COLO829 (cell line): ENCODE results near the gene B4GALNT3.

Experiments used
- DNase-seq: peaks from one replicate; pipeline ENCODE4 v3.0.0; 2012; ENCODE audit warnings: low spot score

Gene B4GALNT3

DNA sequence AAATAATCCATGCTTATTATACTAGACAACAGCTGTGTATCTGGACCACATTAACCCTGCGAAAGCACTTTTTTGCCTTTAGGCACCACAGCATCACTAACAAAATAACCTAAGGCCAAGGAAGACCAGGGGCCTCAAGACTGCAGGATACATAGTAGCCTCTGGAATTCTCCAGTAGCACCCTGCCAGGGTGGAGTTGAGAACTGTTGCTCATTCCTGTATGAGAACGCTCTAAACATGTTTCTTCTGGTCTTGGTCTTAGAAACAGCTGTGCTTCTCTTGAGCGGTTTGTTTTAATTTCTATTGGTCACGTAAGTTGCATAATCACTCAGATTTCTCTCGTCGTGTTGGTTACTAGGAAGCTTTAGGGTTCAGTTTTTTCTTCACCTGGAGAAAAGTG is 7.9 kb downstream of the B4GALNT3 start:
- no peak for DNase-seq

DNA sequence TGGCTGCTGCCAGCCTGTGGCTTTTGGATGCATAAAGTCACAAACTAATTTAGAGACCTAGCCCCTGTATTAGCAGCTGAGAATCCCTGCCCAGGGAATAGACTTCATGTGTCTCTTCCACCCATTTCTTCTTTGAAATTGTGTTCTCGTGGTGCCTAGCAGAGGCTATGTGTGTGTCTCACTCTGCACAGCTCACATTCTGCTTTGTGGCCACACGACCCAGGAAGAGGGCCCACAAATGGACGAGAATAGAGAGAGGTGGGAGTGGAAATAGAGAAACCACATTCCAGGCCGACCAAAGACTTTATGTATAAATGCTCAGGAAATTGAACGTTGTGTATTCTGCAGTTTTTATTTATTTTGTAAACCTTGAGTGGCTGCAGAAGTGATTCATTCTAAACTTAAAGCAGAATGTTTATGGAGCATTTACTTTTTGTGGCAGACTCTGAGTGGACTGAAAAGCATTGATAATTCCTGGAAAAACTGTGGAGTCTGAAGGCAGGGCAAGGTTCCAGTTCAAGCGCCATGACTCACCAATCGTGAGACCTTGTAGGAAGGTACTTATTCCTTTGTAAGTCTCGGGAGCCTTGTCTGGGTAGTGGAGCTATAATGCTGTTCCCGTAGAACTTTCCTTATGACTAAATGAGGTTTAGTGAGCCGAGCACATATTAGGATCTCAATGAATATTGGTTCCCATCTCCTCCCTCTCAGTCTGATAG is 9.1 kb downstream of the B4GALNT3 start:
- no peak for DNase-seq

DNA sequence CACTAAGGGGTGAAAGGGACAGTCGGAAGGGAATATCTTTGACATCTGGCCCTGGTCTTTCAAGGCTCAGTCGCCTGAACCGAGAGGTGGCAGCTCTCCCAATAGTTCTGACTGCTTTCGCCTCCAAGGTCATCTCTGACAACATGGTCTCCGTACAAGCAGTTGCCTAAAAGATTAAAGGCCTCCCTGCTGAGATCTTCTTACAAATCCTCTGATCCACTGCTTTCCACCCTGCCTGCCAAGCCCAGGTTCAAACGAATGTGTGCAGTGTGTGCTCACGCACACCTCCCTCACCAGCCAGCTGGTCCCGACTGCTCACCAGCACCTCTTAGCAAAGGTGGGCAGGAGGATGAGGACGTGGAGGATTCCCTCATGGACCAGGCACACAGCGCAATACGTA is 10.4 kb downstream of the B4GALNT3 start:
- no peak for DNase-seq

DNA sequence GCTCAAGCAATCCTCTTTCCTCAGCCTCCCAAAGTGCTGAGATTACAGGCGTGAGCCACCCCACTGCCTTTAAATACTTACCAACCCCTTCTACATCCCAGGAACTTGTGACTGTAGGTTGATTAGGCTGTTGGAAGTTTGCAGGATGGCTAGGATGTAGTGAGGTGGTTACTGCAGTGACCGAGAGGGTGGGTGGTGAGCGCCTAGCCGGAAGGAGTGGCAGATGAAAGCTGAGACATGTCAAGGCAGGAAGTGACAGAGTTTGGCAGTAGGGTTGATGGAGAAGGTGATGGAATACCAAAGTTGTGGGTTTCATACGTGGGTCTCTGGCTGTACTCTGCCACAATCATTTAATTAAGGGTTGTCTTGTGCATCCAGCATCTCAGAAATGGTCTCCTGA is 13.5 kb downstream of the B4GALNT3 start:
- no peak for DNase-seq

DNA sequence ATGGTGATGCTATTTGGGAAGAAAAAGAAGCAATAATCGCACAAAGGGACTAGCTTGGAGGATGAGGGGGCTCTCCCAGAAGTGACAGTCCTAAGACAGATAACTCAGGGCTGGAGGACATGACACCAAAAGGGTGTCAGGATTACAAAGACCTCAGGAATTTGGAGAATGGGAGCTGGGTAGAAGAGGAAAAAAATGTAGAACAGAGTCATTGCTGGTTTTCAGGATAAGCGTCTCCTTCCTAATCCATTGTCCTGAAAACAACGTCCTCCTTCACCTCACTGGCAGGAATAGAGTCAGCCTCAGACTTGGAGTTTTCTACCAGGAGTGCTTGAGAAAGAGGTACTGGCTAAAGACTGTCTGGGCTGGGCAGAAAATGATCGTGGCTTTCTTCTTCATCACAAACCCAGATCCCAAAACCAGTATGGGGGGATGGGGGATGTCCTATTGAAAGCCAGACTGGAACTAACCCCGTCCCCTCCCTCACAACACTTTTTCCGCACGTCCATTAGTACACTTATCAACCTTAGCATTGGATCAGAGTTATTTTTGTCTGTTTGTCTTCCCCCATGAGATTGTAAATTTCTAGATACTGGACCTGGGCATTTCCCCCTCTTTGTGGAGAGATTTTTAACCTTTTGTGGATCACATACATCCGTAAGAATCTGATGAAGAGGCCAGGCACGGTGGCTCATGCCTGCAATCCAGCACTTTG is 14.3 kb downstream of the B4GALNT3 start:
- DNase-seq: no peak

DNA sequence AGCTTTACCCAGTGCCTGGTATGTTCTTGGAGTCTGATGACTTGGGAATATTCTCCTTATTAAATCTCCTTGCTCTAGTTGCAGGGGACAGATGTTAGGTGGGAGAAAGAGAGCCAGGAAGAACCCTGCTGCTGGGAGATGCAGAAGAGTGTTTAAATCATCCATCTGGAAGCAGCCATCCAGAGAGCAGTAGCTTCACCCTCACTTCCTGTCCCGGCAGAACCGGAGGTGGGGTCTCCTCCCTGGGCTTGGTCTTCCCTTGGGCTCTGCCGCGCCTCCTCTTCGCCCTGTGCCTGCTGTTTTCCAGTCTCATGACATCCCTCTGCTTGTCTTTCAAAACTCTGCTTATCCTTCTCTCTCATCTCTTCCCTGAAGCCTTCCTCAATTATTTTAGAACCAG is 15.5 kb downstream of the B4GALNT3 start:
- DNase-seq: no peak

DNA sequence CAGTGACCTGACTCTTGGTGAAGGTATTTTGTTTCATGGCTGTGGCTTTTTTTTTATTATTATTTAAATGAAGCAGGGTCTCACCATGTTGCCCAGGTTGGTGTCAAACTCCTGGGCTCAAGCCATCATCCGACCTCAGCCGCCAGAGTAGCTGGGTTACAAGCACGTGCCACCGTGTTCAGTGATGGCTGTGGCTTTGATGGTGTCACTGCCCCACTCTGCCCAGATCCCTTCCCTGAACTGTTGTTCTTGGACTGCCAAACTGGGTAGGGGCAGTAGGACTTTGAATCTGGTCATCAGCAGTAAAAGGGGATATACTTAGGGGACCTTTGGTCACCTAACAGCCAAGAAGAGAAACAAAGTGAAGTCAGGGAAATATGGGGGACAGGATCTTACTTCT is 19.4 kb downstream of the B4GALNT3 start:
- no peak for DNase-seq

DNA sequence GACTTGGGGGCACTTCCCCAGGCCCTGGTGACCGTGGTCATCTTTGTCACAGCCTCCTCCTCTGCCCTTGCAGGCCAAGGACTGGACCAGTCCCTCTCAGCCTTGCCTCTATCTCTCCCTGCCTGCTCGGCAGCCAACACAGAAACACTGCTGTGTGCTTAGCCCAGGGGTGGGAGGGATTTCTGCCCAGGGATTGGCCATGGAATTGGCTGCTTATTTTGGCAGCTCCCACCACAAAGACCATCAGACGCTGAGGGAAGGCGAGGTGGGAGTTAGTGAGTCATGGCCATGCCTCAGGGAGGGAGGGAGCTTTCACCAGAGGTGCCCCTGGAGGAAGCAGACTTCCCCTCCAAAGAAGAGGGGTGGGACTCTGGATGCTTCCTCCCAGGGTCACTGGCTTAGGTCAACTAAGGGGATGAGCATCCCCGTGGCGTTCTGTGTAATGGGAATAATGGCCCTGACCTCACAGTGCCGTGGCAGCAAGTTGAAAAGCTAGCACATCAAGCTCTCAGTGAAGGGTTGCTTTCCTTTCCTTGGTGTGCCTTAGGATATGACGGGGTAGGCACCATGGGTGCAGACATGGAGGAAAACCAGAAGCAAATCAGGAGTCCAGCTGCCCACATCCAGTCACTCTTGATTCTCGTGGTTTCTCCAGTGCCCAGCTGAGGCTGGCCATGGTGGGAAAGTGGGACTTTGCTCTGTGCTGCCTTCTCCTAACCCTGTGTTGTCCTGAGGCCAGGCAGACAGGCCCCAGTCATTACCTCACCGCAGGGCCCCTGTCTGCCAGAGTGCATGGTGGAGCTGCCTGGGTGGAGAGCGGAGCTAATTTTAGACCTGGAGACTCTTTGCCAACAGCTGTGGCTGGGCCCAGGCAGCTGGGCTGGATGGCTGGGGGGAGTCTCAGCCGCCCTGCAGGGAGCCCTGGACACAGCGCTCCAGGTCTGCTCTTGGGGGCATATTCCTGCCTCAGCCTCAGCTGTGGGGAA is 21.4 kb downstream of the B4GALNT3 start:
- DNase-seq: no peak

DNA sequence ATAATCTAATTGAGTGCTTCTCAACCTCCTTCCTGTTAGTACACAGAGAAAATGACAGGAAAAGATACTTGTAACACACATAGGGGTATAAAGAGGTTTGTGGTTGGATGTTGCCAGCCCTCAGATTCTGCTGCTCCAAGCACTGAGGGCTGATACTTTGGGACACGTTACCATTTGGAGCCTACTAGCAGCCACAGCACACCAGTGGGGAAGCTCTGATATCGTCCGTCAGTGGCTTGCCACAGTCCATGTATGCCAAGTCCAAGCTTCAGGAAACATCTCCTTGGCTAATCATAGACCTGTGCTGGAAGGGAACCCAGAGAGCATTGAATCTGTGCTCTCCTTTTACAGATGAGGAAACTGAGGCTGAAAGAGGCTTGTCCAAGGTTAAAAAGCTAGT is 22.3 kb downstream of the B4GALNT3 start:
- no peak for DNase-seq

DNA sequence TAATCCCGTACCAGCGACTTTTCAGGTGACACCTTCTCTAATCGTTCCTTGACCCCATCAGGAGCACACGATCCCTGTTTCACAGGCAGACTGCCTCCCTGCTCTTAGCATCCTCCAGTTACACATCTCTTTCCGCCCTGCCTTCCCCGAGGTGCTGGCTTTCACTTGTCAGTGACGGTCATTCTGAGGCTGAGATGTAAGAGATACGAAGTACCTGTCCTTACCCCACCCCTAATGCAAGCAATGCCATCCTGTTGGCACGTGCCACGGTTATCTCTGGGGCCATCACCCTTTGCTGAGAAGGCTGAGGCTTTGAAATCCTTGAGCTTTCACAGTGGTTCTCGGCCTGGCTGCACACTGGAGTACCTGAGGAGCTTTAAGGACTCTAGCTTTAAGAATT is 24.4 kb downstream of the B4GALNT3 start:
- no peak for DNase-seq

DNA sequence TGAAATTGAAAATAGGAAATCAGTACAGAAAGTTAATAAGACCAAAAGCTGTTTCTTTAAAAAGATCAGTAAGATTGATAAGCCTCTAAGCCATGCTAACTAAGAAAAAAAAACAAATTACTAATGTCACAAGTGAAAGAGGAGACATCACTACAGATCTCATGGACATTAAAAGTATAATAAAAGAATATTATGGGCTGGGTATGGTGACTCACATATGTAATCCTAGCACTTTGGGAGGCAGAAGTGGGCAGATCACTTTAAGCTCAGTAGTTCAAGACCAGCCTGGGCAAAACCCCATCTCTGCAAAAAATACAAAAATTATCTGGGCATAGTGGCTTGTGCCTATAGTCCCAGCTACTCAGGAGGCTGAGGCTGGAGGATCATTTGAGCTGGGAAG is 30.5 kb downstream of the B4GALNT3 start:
- no peak for DNase-seq

DNA sequence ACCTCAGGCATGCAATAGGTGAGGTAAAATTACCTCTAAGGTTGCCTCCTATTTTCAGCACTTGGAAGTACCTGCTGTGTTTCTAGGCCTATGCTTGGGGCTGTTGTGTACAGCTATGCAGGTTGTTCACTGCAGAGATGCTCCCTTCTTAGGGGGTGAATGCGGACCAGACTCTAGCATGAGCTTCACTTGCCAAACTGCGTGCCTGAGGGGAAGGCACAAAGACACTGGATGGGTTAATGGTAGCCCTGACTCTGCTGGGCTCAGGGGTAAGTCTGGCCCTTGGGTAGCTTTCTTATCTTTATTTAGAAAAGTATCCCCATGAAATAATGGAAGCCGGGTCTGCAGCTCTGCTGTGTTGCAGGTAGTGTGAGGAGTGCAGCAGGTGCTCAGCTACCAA is 35.7 kb downstream of the B4GALNT3 start:
- no peak for DNase-seq

DNA sequence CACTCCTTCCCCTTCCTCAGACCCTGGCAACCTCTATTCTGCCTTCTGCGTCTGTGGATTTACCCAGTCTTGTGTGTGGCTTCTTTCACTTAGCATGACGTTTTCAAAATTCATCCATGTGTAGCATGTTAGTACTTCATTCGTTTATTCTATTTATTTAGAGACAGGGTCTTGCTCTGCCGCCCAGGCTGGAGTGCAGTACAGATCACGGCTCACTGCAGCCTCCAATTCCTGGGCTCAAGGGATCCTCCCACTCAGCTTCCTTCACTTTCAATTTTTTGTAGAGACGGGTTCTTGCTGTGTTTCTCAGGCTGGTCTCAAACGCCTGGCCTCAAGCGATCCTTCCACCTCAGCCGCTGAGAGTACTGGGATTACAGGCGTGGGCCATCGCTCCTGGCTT is 37.0 kb downstream of the B4GALNT3 start:
- no peak for DNase-seq

DNA sequence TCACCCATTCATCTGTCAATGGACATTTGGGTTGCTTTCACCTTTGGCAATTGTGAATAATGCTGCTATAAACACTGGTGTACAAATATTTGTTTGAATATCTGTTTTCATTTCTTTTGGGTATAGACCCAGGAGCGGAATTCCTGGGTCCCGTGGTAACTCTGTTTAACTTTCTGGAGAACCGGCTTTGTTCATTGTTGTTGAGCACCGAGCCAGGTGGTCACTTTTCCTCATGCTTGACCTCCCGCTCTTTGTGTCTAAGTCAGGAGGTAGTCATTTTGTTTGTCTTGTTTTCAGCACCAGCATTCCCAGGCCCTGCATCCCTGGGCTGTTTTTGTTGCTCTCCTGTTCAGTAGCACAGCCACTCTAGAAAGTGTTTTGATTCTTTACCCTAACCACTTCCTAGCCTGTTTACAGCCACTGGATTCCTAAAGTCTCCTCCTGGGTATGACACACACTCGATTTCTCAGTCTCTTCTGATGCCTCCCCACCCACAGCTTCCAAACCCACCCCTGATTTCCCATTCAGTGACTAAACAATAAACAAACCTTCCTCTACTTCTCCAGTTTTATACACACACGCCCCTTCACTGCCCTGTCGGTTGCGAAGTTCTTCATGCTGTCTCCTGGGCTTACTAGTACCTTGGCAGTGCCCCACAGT is 37.9 kb downstream of the B4GALNT3 start:
- DNase-seq: no peak

DNA sequence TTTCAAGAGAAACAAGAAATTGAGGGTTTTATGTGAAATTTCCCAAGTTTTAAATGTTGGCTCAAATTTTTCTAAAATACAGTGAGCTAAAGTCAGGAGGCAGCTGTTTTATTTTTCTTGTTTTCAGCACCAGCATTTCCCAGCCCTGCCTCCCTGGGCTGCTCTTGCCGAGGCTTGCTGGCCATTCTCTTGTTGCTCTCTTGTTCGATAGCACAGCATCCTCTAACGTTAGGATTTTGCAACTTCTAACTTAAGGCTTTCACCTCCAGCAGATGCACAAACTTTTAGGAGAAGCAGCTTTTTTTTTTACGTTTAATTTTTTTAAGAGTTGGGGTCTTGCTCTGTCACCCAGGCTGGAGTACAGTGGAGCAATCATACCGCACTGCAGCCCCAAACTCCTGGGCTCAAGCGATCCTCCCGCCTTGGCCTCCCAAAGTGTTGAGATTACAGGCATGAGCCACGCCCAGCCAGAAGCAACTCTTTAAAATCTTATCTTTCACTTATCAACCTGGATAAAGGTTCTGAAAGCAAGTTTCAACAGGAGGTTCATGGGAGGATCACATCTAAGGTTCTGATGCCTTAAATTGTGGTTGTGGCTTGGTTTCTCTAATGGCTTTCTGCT is 40.2 kb downstream of the B4GALNT3 start:
- DNase-seq: no peak

DNA sequence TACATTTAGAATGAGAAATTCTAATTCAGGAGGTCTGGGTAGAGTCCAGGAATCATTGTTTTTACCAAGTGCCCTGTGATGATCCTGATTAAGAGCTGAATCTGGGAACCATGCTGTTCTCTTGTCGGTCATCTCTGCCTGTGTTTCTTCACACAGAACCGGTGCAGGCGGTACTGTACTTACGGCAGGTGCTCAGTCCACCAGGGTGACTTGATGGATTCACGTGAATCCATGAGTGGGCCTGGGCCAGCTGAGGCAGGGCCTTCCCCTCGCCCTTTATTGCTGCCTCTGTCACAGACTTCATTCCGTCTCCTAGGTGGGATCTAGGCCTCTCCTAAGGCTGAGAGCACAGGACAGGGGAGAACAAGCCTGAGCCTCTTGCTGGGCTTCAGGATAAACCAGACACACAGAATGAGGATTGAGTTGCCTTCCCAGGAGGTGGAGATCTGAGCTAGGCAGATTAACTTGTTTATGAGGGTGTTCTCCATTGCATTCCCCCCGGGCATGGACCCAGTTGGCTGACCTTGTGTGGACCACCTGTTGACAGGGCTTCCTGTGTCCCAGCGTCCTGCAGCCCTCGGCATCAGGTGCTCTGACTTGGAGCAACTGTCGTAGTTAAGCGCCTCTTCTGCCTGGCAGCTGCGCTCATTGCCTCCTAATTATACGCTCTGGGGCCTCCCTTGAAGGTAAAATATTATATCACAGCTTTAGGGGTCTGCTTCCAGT is 42.1 kb downstream of the B4GALNT3 start:
- DNase-seq: no peak

DNA sequence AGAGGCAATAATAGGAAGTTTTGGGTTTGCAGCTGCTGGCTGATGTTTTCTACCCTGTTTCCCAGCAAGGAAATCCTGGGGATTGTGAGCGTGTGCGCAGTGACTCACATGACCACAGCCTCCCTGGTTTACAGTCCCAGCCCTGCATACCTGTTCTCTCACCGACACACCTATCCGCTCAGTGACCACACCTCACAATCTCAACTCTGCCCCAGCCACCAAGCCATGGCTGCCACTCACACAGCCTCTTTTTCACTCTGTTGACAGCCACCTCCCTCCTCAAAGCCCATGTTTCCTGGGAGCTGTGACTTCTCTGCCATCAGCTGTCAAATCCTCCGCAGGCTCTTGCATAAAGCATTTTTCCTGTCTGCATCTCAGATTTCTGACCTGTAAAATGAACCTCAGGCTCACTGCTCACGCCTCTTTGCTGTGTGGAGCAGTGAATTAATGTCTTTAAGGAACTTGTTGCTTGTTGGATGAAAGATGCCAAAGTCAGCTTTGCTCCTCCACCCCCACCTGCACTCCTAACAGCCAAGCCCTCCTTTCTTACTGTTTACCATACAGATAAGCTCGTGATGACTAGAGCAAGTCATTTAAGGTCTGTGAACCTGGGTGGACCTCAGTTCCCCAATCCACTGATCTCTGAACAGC is 43.5 kb downstream of the B4GALNT3 start:
- no peak for DNase-seq

DNA sequence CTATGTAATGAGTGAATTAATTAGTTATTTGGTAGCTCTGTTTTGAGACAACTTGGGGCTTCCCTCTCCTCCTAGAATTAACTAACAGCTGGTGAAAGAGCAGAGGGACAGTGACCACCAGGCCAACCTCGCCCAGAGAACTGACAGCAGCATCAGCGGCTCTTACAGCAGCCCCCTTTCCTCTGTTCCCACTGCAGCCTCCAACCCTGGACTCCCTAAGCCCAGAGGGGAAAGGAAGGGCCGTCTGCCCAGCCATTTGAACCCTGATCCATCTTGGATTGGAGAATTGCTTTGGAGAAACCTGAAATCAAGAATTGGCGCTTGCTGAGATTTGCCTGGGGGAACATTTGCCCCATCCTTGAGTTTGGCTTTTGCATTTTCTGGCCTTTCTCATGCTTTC is 45.5 kb downstream of the B4GALNT3 start:
- DNase-seq: no peak

DNA sequence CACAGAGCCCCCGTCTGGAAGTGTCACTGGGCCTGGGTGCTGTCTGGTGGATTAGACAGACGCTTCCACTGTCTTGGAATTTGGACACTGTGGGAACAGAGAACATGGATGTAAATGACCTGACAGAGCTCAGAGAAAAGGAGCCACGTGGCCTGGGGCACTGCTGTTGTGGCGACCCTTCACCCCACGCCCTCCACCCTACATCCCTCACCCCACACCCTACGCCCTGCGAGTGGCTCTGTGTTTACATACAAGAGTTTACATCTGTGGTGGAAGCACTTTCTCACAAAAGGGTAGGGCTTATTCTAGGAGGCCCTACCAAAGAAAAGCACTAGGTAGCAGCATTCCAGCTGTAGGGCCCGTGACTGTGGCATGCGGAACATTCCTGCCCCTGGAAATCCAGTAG is 47.7 kb downstream of the B4GALNT3 start:
- DNase-seq: no peak

DNA sequence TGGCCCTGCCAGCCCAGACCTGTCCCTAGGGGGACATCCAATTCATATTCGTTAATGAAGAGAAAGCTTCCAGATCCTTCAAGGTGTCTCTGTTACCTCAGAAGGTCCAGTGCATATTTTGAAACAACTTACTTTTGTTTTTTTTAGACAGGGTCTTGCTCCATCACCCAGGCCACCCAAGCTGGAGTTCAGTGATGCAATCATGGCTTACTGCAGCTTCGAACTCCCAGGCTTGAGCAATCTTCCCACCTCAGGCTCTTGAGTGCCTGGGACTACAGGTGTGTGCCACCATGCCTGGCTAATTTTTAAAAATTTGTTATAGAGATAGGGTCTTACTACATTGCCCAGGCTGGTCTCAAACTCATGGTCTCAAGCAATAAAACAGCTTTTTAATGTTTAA is 48.4 kb downstream of the B4GALNT3 start:
- no peak for DNase-seq

DNA sequence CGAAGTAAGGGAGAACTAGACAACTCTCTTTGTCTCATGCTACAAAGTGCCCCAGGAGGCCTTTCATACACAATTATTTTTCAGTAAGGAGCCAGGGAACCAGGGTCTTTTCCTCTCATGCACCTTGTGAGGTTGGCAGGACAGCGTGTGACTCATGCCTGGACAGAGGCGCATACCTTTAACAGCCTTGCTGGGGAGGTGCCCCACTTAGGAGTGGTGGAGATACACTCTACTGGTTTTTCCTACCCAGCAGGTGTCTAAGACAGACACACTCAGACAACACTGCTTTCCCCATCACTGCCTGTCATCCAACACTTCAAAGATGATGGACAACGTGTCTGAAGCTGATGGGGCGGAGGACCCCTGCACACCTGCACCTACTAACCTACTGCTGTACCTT is 49.1 kb downstream of the B4GALNT3 start:
- no peak for DNase-seq
